ENCODE results near the gene ZNF521.

- TF ChIP-seq YY1 (IDR thresholded peaks at IDR 0.05; ENCODE audit: insufficient read depth, insufficient read length): no peak
- TF ChIP-seq SUZ12 (IDR thresholded peaks at IDR 0.05; ENCODE audit: extremely low read depth, insufficient read depth, insufficient read length): no peak
- TF ChIP-seq ZNF274 (IDR thresholded peaks at IDR 0.05; ENCODE audit: low read depth, low read length): no peak
Measured at GRCh38 chr18:25055076-25055475, 296.9 kb downstream of the ZNF521 start.
